ENCODE measurements around the gene ITGBL1.

The ITGBL1 gene

GRCh38 chr13:101649488-101650126 is 197.1 kb downstream of the ITGBL1 start:
- peaks cover 5% of the 10 kb centered on the region for H3K4me1 Mint-ChIP-seq
- H3K4me3 Mint-ChIP-seq: no peak overlapping the region
- no peak for DNase-seq
- peaks cover 3% of the 10 kb centered on the region for H3K27me3 Mint-ChIP-seq (ENCODE audit: low read depth, poor library complexity)
- no peaks in the 10 kb centered on the region for H3K36me3 Mint-ChIP-seq (ENCODE audit: low read depth)
- H3K27ac Mint-ChIP-seq: no peak overlapping the region
- peaks cover 6% of the 10 kb centered on the region for H3K9me3 Mint-ChIP-seq
- no peak for TF ChIP-seq CTCF (IDR thresholded peaks at IDR 0.05)

- no peak for DNase-seq
- Mint-ChIP-seq H3K36me3 (ENCODE audit: low read depth) (no peaks in the 10 kb centered on the region), H3K27ac (no peak overlapping the region), H3K9me3 (peaks cover 6% of the 10 kb centered on the region), H3K27me3 (ENCODE audit: low read depth, poor library complexity) (peaks cover 3% of the 10 kb centered on the region), H3K4me3 (no peak overlapping the region), H3K4me1 (no peaks in the 10 kb centered on the region)
- no peak for TF ChIP-seq CTCF (IDR thresholded peaks at IDR 0.05)
Measured at GRCh38 chr13:101654883-101655282, 202.4 kb downstream of the ITGBL1 start.

GRCh38 chr13:101655435-101655834 is 203.0 kb downstream of the ITGBL1 start:
- DNase-seq: no peak
- Mint-ChIP-seq H3K27me3 (ENCODE audit: low read depth, poor library complexity) (peaks cover 3% of the 10 kb centered on the region), H3K4me1 (no peaks in the 10 kb centered on the region), H3K27ac (no peak overlapping the region), H3K4me3 (no peak overlapping the region), H3K36me3 (ENCODE audit: low read depth) (no peaks in the 10 kb centered on the region), H3K9me3 (peaks cover 6% of the 10 kb centered on the region)
- TF ChIP-seq CTCF (IDR thresholded peaks at IDR 0.05): no peak

- no peak overlapping the region for H3K4me3 Mint-ChIP-seq
- H3K4me1 Mint-ChIP-seq: no peaks in the 10 kb centered on the region
- peaks cover 3% of the 10 kb centered on the region for H3K9me3 Mint-ChIP-seq
- TF ChIP-seq CTCF (IDR thresholded peaks at IDR 0.05): no peak
- H3K27me3 Mint-ChIP-seq (ENCODE audit: low read depth, poor library complexity): no peaks in the 10 kb centered on the region
- no peak overlapping the region for H3K27ac Mint-ChIP-seq
- H3K36me3 Mint-ChIP-seq (ENCODE audit: low read depth): no peaks in the 10 kb centered on the region
- DNase-seq: no peak
Measured at GRCh38 chr13:101660711-101661110, 208.2 kb downstream of the ITGBL1 start.

- peaks cover 12% of the 10 kb centered on the region for H3K9me3 Mint-ChIP-seq
- H3K27me3 Mint-ChIP-seq (ENCODE audit: low read depth, poor library complexity): peaks cover 3% of the 10 kb centered on the region
- H3K27ac Mint-ChIP-seq: no peak overlapping the region
- DNase-seq: no peak
- no peaks in the 10 kb centered on the region for H3K4me1 Mint-ChIP-seq
- H3K4me3 Mint-ChIP-seq: no peak overlapping the region
- H3K36me3 Mint-ChIP-seq (ENCODE audit: low read depth): no peaks in the 10 kb centered on the region
- TF ChIP-seq CTCF (IDR thresholded peaks at IDR 0.05): no peak
Measured at GRCh38 chr13:101661839-101662238, 209.4 kb downstream of the ITGBL1 start.

GRCh38 chr13:101673360-101674105 is 221.1 kb downstream of the ITGBL1 start:
- Mint-ChIP-seq H3K4me1 (no peaks in the 10 kb centered on the region), H3K9me3 (no peaks in the 10 kb centered on the region), H3K27ac (no peak overlapping the region), H3K27me3 (ENCODE audit: low read depth, poor library complexity) (no peaks in the 10 kb centered on the region), H3K4me3 (no peak overlapping the region), H3K36me3 (ENCODE audit: low read depth) (no peaks in the 10 kb centered on the region)
- TF ChIP-seq CTCF (IDR thresholded peaks at IDR 0.05): no peak
- no peak for DNase-seq

Data from nephron progenitor cell (in vitro differentiated cells).